HG03139 (cell line): ENCODE data around the gene CDK5.
A peak's percentile ranks its signal among the peaks of the same experiment; 100 is the strongest.
"Not testable (repeated sequence)": the region's sequence is repeated elsewhere in the genome, so short reads cannot be mapped to it uniquely, and the experiment has no call there.

Source experiments
- ATAC-seq: cut with Tn5 transposase; IDR thresholded peaks from one replicate; pipeline ENCODE4 v1.9.1; 2021; ENCODE audit not compliant: unreplicated experiment

Gene CDK5

GRCh38 chr7:151017370-151017952 lies 40.2 kb downstream of the CDK5 start:
- no peak for ATAC-seq

GRCh38 chr7:151016942-151017341 lies 40.8 kb downstream of the CDK5 start:
- ATAC-seq: no peak

- ATAC-seq: no peak
These were observed 41.2 kb downstream of the CDK5 start for GRCh38 chr7:151016505-151016904.

- ATAC-seq: no peak
These were observed 41.7 kb downstream of the CDK5 start for GRCh38 chr7:151015967-151016366.

GRCh38 chr7:151014950-151015349 lies 42.7 kb downstream of the CDK5 start:
- no peak for ATAC-seq

- ATAC-seq: no peak
These were observed 43.8 kb downstream of the CDK5 start for GRCh38 chr7:151013733-151014497.

GRCh38 chr7:151013356-151013732 lies 44.4 kb downstream of the CDK5 start:
- ATAC-seq: no peak

GRCh38 chr7:151012911-151013347 lies 44.8 kb downstream of the CDK5 start:
- no peak for ATAC-seq

- ATAC-seq: no peak
These were observed 45.5 kb downstream of the CDK5 start for GRCh38 chr7:151012031-151012692.

GRCh38 chr7:151011616-151012015 lies 46.1 kb downstream of the CDK5 start:
- not testable (repeated sequence) for ATAC-seq

- ATAC-seq: no peak
These were observed 46.6 kb downstream of the CDK5 start for GRCh38 chr7:151011097-151011409.

GRCh38 chr7:151010307-151011096 lies 47.2 kb downstream of the CDK5 start:
- no peak for ATAC-seq

- ATAC-seq: no peak
These were observed 47.7 kb downstream of the CDK5 start for GRCh38 chr7:151010037-151010306.

GRCh38 chr7:151009327-151010036 lies 48.2 kb downstream of the CDK5 start:
- ATAC-seq: no peak

GRCh38 chr7:151008511-151009323 lies 49.0 kb downstream of the CDK5 start:
- peak; percentile 79 for ATAC-seq

GRCh38 chr7:151008143-151008510 lies 49.6 kb downstream of the CDK5 start:
- no peak for ATAC-seq

- no peak for ATAC-seq
These were observed 50.2 kb downstream of the CDK5 start for GRCh38 chr7:151007469-151007898.

- no peak for ATAC-seq
These were observed 51.0 kb downstream of the CDK5 start for GRCh38 chr7:151006590-151007300.

GRCh38 chr7:151005566-151005965 lies 52.1 kb downstream of the CDK5 start:
- no peak for ATAC-seq
